ENCODE results near the gene CACNB2.

Gene CACNB2

GRCh38 chr10:18367840-18368239 lies 227.6 kb downstream of the CACNB2 start:
- DNase-seq (ENCODE audit: extremely low spot score): no peak
- no peak for TF ChIP-seq HDGF (IDR thresholded peaks at IDR 0.05; ENCODE audit: borderline replicate concordance)
- no peak for TF ChIP-seq ZNF384 (IDR thresholded peaks at IDR 0.05)
- TF ChIP-seq LEF1 (IDR thresholded peaks at IDR 0.05; ENCODE audit: borderline replicate concordance): no peak
- TF ChIP-seq ARNT (IDR thresholded peaks at IDR 0.05): no peak
- TF ChIP-seq FOXK2 (IDR thresholded peaks at IDR 0.05): no peak
- no peak for TF ChIP-seq ELF4 (IDR thresholded peaks at IDR 0.05)
- no peak for TF ChIP-seq FOXM1 (IDR thresholded peaks at IDR 0.05; ENCODE audit: borderline replicate concordance)
- TF ChIP-seq TARDBP (IDR thresholded peaks at IDR 0.05): no peak
- TF ChIP-seq PKNOX1 (IDR thresholded peaks at IDR 0.05): no peak
- no peak for TF ChIP-seq FOXA1 (IDR thresholded peaks at IDR 0.05)
- no peak for TF ChIP-seq L3MBTL2 (conservative IDR thresholded peaks at IDR 0.05)
- no peak for TF ChIP-seq BHLHE40 (IDR thresholded peaks at IDR 0.05; ENCODE audit: borderline replicate concordance)
- TF ChIP-seq SUZ12 (IDR thresholded peaks at IDR 0.05): no peak
- ChIA-PET POLR2A (no interaction called here), CTCF (interaction anchor here (0.8 kb wide), 1 partner anchor 15 kb away, joined by 4 read pairs; no protein-coding TSS in a partner anchor)

- DNase-seq (ENCODE audit: extremely low spot score): no peak
- POLR2A ChIA-PET: no interaction called here
Measured at GRCh38 chr10:18368273-18368672, 228.0 kb downstream of the CACNB2 start.

GRCh38 chr10:18368682-18369081 lies 228.5 kb downstream of the CACNB2 start:
- ChIA-PET POLR2A (no interaction called here), CTCF (no interaction called here)
- TF ChIP-seq PKNOX1 (IDR thresholded peaks at IDR 0.05): no peak
- no peak for TF ChIP-seq ZNF384 (IDR thresholded peaks at IDR 0.05)
- no peak for TF ChIP-seq FOXA1 (IDR thresholded peaks at IDR 0.05)
- no peak for TF ChIP-seq HDGF (IDR thresholded peaks at IDR 0.05; ENCODE audit: borderline replicate concordance)
- TF ChIP-seq L3MBTL2 (conservative IDR thresholded peaks at IDR 0.05): no peak
- TF ChIP-seq FOXK2 (IDR thresholded peaks at IDR 0.05): no peak
- TF ChIP-seq TARDBP (IDR thresholded peaks at IDR 0.05): no peak
- no peak for TF ChIP-seq FOXM1 (IDR thresholded peaks at IDR 0.05; ENCODE audit: borderline replicate concordance)
- no peak for TF ChIP-seq ARNT (IDR thresholded peaks at IDR 0.05)
- no peak for TF ChIP-seq ELF4 (IDR thresholded peaks at IDR 0.05)
- TF ChIP-seq SUZ12 (IDR thresholded peaks at IDR 0.05): no peak
- no peak for TF ChIP-seq SP1 (IDR thresholded peaks at IDR 0.05)
- no peak for TF ChIP-seq LEF1 (IDR thresholded peaks at IDR 0.05; ENCODE audit: borderline replicate concordance)
- DNase-seq (ENCODE audit: extremely low spot score): no peak

More at GRCh38 chr10:18368273-18368672, 228.0 kb downstream of the CACNB2 start:
- no peak for TF ChIP-seq FOXA1 (IDR thresholded peaks at IDR 0.05)
- TF ChIP-seq ELF4 (IDR thresholded peaks at IDR 0.05): no peak
- TF ChIP-seq L3MBTL2 (conservative IDR thresholded peaks at IDR 0.05): no peak
- TF ChIP-seq FOXM1 (IDR thresholded peaks at IDR 0.05; ENCODE audit: borderline replicate concordance): no peak
- no peak for TF ChIP-seq HDGF (IDR thresholded peaks at IDR 0.05; ENCODE audit: borderline replicate concordance)
- TF ChIP-seq LEF1 (IDR thresholded peaks at IDR 0.05; ENCODE audit: borderline replicate concordance): no peak
- TF ChIP-seq NFRKB (IDR thresholded peaks at IDR 0.05): no peak
- TF ChIP-seq CTBP1 (IDR thresholded peaks at IDR 0.05; ENCODE audit: borderline replicate concordance): no peak
- TF ChIP-seq PKNOX1 (IDR thresholded peaks at IDR 0.05): no peak
- TF ChIP-seq SUZ12 (IDR thresholded peaks at IDR 0.05): no peak
- no peak for TF ChIP-seq ZNF384 (IDR thresholded peaks at IDR 0.05)
- TF ChIP-seq TARDBP (IDR thresholded peaks at IDR 0.05): no peak
- TF ChIP-seq FOXK2 (IDR thresholded peaks at IDR 0.05): no peak
- no peak for TF ChIP-seq SP1 (IDR thresholded peaks at IDR 0.05)
- CTCF ChIA-PET: interaction anchor here (0.8 kb wide), 1 partner anchor 15 kb away, joined by 4 read pairs; no protein-coding TSS in a partner anchor

GRCh38 chr10:18369859-18370473 lies 229.7 kb downstream of the CACNB2 start:
- TF ChIP-seq FOXA1 (IDR thresholded peaks at IDR 0.05): no peak
- TF ChIP-seq SUZ12 (IDR thresholded peaks at IDR 0.05): no peak
- no peak for TF ChIP-seq ELF4 (IDR thresholded peaks at IDR 0.05)
- TF ChIP-seq CTBP1 (IDR thresholded peaks at IDR 0.05; ENCODE audit: borderline replicate concordance): no peak
- TF ChIP-seq FOXM1 (IDR thresholded peaks at IDR 0.05; ENCODE audit: borderline replicate concordance): no peak
- no peak for TF ChIP-seq TARDBP (IDR thresholded peaks at IDR 0.05)
- TF ChIP-seq L3MBTL2 (conservative IDR thresholded peaks at IDR 0.05): no peak
- no peak for TF ChIP-seq LEF1 (IDR thresholded peaks at IDR 0.05; ENCODE audit: borderline replicate concordance)
- no peak for TF ChIP-seq PKNOX1 (IDR thresholded peaks at IDR 0.05)
- TF ChIP-seq BHLHE40 (IDR thresholded peaks at IDR 0.05; ENCODE audit: borderline replicate concordance): no peak
- TF ChIP-seq ZNF384 (IDR thresholded peaks at IDR 0.05): no peak
- TF ChIP-seq HDGF (IDR thresholded peaks at IDR 0.05; ENCODE audit: borderline replicate concordance): no peak
- TF ChIP-seq NFRKB (IDR thresholded peaks at IDR 0.05): no peak
- no peak for TF ChIP-seq SP1 (IDR thresholded peaks at IDR 0.05)
- TF ChIP-seq FOXK2 (IDR thresholded peaks at IDR 0.05): no peak
- TF ChIP-seq ARNT (IDR thresholded peaks at IDR 0.05): no peak
- POLR2A ChIA-PET: no interaction called here
- DNase-seq (ENCODE audit: extremely low spot score): no peak
- CTCF ChIA-PET: no interaction called here

GRCh38 chr10:18376650-18377049 lies 236.4 kb downstream of the CACNB2 start:
- ChIA-PET CTCF (no interaction called here), POLR2A (no interaction called here)
- TF ChIP-seq ZNF384 (IDR thresholded peaks at IDR 0.05) (no peak), CTBP1 (IDR thresholded peaks at IDR 0.05; ENCODE audit: borderline replicate concordance) (no peak), TARDBP (IDR thresholded peaks at IDR 0.05) (no peak), SP1 (IDR thresholded peaks at IDR 0.05) (no peak), LEF1 (IDR thresholded peaks at IDR 0.05; ENCODE audit: borderline replicate concordance) (no peak), FOXA1 (IDR thresholded peaks at IDR 0.05) (no peak), NFRKB (IDR thresholded peaks at IDR 0.05) (no peak), FOXK2 (IDR thresholded peaks at IDR 0.05) (no peak), ELF4 (IDR thresholded peaks at IDR 0.05) (no peak), ARNT (IDR thresholded peaks at IDR 0.05) (no peak), FOXM1 (IDR thresholded peaks at IDR 0.05; ENCODE audit: borderline replicate concordance) (no peak), SUZ12 (IDR thresholded peaks at IDR 0.05) (no peak)
- no peak for DNase-seq (ENCODE audit: extremely low spot score)
